Measurements from ENCODE around the gene UBAP1.

GRCh38 chr9:34211395-34211794 lies 32.6 kb downstream of the UBAP1 start:
- no peak for TF ChIP-seq CTCF (IDR thresholded peaks at IDR 0.05)
- TF ChIP-seq POLR2AphosphoS5 (IDR thresholded peaks at IDR 0.05): no peak

Measured in prostate gland (tissue), 2 donors.